HL-60 (cell line): Measurements from ENCODE around the gene SRD5A3.
A peak's percentile ranks its signal among the peaks of the same experiment; 100 is the strongest.

ENCODE experiments used
- DNase-seq, 2 experiments: peaks; one replicate each; pipeline ENCODE4 v3.0.0-alpha.2; 2010 to 2020; ENCODE audit warnings: low read depth in 1 of 2, low spot score in 1 of 2
- H3K27ac ChIP-seq: fragments of 250-450 bp; sonication (Bioruptor Pico); replicated peaks from 2 replicates; pipeline ENCODE4 v1.5.1; 2020; ENCODE audit warnings: mild to moderate bottlenecking, moderate library complexity
- H3K27me3 ChIP-seq: fragments of 250-450 bp; sonication (Bioruptor Pico); 2 replicates; pipeline ENCODE4 v1.5.1; 2021; ENCODE audit warnings: mild to moderate bottlenecking, moderate library complexity; ENCODE audit not compliant: insufficient read depth, poor library complexity, severe bottlenecking
- H3K4me3 ChIP-seq: replicated peaks from 2 replicates; pipeline ENCODE4 v1.5.1; 2011; ENCODE audit warnings: mild to moderate bottlenecking, control low read depth, low read length; ENCODE audit not compliant: insufficient read depth
- GABPA ChIP-seq: IDR thresholded peaks from 2 replicates; pipeline ENCODE4 v1.6.1; 2012; ENCODE audit warnings: low read depth
- POLR2AphosphoS5 ChIP-seq: IDR thresholded peaks from 2 replicates; pipeline ENCODE4 v1.6.1; 2012; ENCODE audit warnings: low read depth
- SPI1 ChIP-seq: IDR thresholded peaks from 2 replicates; pipeline ENCODE4 v1.6.1; 2012; ENCODE audit warnings: low read depth, mild to moderate bottlenecking, borderline replicate concordance
- long read RNA-seq: library from polyadenylated mRNA; unstranded; transcript quantifications from one replicate; pipeline ENCODE4 v2.0.0, GENCODE V29; 2020
- TF ChIP-seq, protein P1 (sequence below): IDR thresholded peaks from 2 replicates; pipeline ENCODE4 v1.6.1; 2012; ENCODE audit warnings: low read depth; ENCODE audit not compliant: insufficient replicate concordance
- TF ChIP-seq, protein P2 (sequence below): IDR thresholded peaks from one replicate; pipeline ENCODE4 v1.5.1; 2011; ENCODE audit warnings: low read length, control low read depth, inconsistent platforms; ENCODE audit not compliant: insufficient read depth

Gene SRD5A3
- long read RNA-seq, full-length matches to known transcripts, result 115 of 140 reads
- long read RNA-seq, partial matches to known transcripts, result 1 of 140 reads
- long read RNA-seq, other reads (novel, unspliced or antisense), result 24 of 140 reads

DNA sequence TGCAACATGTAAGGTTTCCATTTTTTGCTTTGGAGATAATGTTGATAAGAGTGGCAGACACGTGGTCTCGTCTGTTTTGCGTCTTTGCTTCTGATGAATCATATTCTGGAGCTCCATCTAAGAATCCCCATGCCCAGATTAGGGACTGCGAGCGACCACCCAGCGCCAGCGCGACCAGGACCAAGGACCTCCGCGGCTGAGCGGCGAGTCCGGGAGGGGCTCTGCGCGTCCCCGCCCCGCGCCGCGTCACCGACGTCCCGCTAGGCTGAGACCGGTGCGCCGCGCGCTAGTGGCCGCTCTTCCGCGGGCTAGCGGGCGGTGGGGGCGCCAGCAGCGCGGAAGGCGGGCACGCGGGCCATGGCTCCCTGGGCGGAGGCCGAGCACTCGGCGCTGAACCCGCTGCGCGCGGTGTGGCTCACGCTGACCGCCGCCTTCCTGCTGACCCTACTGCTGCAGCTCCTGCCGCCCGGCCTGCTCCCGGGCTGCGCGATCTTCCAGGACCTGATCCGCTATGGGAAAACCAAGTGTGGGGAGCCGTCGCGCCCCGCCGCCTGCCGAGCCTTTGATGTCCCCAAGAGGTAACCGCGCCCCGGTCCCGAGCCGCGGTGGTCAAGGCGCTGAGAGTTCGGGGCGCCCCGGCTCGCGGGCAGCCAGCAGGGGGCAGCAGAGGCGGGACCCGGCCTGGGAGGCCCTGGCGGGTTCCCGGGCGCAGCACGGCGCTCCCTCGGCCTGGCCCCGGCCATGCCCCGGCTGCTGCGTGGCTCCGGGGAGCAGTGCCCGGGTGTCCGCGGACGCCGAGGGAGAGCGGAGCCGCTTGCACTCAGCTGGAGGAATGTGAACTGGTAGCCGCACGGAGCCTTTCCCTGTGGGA is at the start of gene SRD5A3:
Gene SRD5A3 (plus strand): TSS at position 263 of the 871 bp plus-strand sequence. CDS start 95 bp downstream, at position 358.
- peak in 1 of 2 experiments; percentile 81 for DNase-seq
- H3K4me3 ChIP-seq, result peak within 1 kb of the TSS; percentile 61
- H3K27ac ChIP-seq, result peak within 1 kb of the TSS; percentile 88
- no peak for TF ChIP-seq GABPA
- no peak for TF ChIP-seq SPI1
- TF ChIP-seq, protein P1, sequence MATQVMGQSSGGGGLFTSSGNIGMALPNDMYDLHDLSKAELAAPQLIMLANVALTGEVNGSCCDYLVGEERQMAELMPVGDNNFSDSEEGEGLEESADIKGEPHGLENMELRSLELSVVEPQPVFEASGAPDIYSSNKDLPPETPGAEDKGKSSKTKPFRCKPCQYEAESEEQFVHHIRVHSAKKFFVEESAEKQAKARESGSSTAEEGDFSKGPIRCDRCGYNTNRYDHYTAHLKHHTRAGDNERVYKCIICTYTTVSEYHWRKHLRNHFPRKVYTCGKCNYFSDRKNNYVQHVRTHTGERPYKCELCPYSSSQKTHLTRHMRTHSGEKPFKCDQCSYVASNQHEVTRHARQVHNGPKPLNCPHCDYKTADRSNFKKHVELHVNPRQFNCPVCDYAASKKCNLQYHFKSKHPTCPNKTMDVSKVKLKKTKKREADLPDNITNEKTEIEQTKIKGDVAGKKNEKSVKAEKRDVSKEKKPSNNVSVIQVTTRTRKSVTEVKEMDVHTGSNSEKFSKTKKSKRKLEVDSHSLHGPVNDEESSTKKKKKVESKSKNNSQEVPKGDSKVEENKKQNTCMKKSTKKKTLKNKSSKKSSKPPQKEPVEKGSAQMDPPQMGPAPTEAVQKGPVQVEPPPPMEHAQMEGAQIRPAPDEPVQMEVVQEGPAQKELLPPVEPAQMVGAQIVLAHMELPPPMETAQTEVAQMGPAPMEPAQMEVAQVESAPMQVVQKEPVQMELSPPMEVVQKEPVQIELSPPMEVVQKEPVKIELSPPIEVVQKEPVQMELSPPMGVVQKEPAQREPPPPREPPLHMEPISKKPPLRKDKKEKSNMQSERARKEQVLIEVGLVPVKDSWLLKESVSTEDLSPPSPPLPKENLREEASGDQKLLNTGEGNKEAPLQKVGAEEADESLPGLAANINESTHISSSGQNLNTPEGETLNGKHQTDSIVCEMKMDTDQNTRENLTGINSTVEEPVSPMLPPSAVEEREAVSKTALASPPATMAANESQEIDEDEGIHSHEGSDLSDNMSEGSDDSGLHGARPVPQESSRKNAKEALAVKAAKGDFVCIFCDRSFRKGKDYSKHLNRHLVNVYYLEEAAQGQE, result peak; percentile 16
- peak; percentile 60; the same call in 1 of the 2 replicates for TF ChIP-seq POLR2AphosphoS5
- TF ChIP-seq, protein P2, sequence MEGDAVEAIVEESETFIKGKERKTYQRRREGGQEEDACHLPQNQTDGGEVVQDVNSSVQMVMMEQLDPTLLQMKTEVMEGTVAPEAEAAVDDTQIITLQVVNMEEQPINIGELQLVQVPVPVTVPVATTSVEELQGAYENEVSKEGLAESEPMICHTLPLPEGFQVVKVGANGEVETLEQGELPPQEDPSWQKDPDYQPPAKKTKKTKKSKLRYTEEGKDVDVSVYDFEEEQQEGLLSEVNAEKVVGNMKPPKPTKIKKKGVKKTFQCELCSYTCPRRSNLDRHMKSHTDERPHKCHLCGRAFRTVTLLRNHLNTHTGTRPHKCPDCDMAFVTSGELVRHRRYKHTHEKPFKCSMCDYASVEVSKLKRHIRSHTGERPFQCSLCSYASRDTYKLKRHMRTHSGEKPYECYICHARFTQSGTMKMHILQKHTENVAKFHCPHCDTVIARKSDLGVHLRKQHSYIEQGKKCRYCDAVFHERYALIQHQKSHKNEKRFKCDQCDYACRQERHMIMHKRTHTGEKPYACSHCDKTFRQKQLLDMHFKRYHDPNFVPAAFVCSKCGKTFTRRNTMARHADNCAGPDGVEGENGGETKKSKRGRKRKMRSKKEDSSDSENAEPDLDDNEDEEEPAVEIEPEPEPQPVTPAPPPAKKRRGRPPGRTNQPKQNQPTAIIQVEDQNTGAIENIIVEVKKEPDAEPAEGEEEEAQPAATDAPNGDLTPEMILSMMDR, result peak; percentile 50
- no peaks in the 10 kb centered on the region for H3K27me3 ChIP-seq

DNA sequence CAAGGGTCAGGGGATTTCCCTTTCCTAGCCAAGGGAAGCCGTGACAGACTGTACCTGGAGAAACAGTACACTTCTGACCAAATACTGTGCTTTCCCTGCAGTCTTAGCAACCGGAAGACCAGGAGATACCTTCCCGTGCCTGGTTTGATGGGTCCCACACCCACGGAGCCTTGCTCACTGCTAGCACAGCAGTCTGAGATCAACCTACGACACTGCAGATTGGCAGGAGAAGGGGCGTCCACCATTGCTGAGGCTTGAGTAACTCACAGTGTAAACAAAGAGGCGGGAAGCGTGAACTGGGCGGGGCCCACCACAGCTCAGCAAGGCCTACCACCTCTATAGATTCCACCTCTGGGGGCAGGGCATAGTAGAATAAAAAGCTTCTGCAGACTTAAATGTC is 48.7 kb upstream of the SRD5A3 start:
- H3K27me3 ChIP-seq, result no peaks in the 10 kb centered on the region
- no peak overlapping the region for H3K4me3 ChIP-seq
- no peak overlapping the region for H3K27ac ChIP-seq
- TF ChIP-seq POLR2AphosphoS5, result no peak
- TF ChIP-seq SPI1, result no peak
- TF ChIP-seq, protein P1, result no peak
- TF ChIP-seq GABPA, result no peak
- TF ChIP-seq, protein P2, result no peak
- DNase-seq, result no peak

DNA sequence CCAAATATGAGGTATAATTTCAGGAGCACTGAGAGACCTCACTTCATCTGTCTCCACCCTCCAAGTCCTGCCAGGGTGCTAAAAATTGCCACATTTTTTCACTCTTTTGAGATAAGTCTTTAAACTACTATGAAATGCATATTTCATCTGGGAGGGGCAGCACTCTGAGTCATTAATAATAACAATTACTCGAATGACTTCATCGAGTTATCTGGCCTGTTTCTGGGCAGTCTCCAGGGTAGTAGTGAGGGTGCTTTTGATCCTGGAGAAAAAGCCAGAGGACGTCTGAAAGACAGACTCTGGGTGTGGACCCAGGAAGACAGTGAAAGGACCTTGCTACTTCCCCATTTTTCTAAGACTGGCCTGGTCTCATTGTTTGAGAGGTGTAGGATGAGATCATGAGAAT is 42.3 kb upstream of the SRD5A3 start:
- no peak for DNase-seq
- Histone ChIP-seq H3K27me3 (no peaks in the 10 kb centered on the region), H3K4me3 (no peak overlapping the region), H3K27ac (no peak overlapping the region)
- TF ChIP-seq, protein P2, result no peak
- peak; percentile 58; the same call in 1 of the 2 replicates for TF ChIP-seq SPI1
